ENCODE measurements around the gene SPIRE1. TPM values are rescaled to one million over a fixed set of nuclear protein-coding genes. Genes with fewer than 3 reads are reported as not detected.

SPIRE1 gene
- total and polyA plus RNA-seq, 4 donors: 0.29 to 5.7 (median 3.2) TPM

DNA sequence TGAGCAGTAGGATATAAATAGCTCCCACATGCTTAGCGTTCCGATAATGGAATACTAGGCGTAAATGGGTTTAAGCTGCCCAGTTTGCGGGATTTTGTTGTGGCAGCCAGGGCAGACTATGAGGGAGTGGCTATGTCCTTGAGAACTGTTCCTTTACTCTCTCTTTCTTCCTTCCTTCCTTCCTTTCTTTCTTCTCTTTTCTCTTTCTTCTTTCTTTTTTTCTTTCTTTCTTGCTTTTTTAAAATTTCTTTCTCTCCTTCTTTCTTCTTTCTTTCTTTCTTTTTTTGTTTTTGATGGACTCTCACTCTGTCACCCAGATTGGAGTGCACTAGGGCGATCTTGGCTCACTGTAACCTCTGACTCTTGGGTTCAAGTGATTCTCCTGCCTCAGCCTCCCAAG lies 259.3 kb downstream of the SPIRE1 start:
- DNase-seq (ENCODE audit: low spot score): no peak
- no peaks in the 10 kb centered on the region for H3K9me3 ChIP-seq (ENCODE audit: control insufficient read depth in 4 of 4, low read length in 3 of 4)
- H3K27ac ChIP-seq (ENCODE audit: low read depth in 1 of 2, low read length in 2 of 2): no peak overlapping the region
- TF ChIP-seq, protein P1, sequence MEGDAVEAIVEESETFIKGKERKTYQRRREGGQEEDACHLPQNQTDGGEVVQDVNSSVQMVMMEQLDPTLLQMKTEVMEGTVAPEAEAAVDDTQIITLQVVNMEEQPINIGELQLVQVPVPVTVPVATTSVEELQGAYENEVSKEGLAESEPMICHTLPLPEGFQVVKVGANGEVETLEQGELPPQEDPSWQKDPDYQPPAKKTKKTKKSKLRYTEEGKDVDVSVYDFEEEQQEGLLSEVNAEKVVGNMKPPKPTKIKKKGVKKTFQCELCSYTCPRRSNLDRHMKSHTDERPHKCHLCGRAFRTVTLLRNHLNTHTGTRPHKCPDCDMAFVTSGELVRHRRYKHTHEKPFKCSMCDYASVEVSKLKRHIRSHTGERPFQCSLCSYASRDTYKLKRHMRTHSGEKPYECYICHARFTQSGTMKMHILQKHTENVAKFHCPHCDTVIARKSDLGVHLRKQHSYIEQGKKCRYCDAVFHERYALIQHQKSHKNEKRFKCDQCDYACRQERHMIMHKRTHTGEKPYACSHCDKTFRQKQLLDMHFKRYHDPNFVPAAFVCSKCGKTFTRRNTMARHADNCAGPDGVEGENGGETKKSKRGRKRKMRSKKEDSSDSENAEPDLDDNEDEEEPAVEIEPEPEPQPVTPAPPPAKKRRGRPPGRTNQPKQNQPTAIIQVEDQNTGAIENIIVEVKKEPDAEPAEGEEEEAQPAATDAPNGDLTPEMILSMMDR (IDR thresholded peaks at IDR 0.05; ENCODE audit: low read depth, low read length, missing input control): no peak
- no peak for TF ChIP-seq SP1 (IDR thresholded peaks at IDR 0.05)
- TF ChIP-seq TAF1 (conservative IDR thresholded peaks at IDR 0.05): no peak
- TF ChIP-seq, protein P2, sequence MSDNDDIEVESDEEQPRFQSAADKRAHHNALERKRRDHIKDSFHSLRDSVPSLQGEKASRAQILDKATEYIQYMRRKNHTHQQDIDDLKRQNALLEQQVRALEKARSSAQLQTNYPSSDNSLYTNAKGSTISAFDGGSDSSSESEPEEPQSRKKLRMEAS (IDR thresholded peaks at IDR 0.05): no peak
- no peak for TF ChIP-seq GABPA (IDR thresholded peaks at IDR 0.05 in 1 of 2, conservative IDR thresholded peaks at IDR 0.05 in 1 of 2)
- no peak for TF ChIP-seq FOXA2 (IDR thresholded peaks at IDR 0.05)
- TF ChIP-seq, protein P3, sequence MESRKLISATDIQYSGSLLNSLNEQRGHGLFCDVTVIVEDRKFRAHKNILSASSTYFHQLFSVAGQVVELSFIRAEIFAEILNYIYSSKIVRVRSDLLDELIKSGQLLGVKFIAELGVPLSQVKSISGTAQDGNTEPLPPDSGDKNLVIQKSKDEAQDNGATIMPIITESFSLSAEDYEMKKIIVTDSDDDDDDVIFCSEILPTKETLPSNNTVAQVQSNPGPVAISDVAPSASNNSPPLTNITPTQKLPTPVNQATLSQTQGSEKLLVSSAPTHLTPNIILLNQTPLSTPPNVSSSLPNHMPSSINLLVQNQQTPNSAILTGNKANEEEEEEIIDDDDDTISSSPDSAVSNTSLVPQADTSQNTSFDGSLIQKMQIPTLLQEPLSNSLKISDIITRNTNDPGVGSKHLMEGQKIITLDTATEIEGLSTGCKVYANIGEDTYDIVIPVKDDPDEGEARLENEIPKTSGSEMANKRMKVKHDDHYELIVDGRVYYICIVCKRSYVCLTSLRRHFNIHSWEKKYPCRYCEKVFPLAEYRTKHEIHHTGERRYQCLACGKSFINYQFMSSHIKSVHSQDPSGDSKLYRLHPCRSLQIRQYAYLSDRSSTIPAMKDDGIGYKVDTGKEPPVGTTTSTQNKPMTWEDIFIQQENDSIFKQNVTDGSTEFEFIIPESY (IDR thresholded peaks at IDR 0.05): no peak
- TF ChIP-seq, protein P4, sequence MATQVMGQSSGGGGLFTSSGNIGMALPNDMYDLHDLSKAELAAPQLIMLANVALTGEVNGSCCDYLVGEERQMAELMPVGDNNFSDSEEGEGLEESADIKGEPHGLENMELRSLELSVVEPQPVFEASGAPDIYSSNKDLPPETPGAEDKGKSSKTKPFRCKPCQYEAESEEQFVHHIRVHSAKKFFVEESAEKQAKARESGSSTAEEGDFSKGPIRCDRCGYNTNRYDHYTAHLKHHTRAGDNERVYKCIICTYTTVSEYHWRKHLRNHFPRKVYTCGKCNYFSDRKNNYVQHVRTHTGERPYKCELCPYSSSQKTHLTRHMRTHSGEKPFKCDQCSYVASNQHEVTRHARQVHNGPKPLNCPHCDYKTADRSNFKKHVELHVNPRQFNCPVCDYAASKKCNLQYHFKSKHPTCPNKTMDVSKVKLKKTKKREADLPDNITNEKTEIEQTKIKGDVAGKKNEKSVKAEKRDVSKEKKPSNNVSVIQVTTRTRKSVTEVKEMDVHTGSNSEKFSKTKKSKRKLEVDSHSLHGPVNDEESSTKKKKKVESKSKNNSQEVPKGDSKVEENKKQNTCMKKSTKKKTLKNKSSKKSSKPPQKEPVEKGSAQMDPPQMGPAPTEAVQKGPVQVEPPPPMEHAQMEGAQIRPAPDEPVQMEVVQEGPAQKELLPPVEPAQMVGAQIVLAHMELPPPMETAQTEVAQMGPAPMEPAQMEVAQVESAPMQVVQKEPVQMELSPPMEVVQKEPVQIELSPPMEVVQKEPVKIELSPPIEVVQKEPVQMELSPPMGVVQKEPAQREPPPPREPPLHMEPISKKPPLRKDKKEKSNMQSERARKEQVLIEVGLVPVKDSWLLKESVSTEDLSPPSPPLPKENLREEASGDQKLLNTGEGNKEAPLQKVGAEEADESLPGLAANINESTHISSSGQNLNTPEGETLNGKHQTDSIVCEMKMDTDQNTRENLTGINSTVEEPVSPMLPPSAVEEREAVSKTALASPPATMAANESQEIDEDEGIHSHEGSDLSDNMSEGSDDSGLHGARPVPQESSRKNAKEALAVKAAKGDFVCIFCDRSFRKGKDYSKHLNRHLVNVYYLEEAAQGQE (IDR thresholded peaks at IDR 0.05): no peak
- TF ChIP-seq RXRA (IDR thresholded peaks at IDR 0.05): no peak
- no peak for TF ChIP-seq HNF4G (IDR thresholded peaks at IDR 0.05)
- no peak for TF ChIP-seq YY1 (IDR thresholded peaks at IDR 0.05)
- no peak for TF ChIP-seq HNF4A (conservative IDR thresholded peaks at IDR 0.05)
- TF ChIP-seq RAD21 (IDR thresholded peaks at IDR 0.05): no peak
- no peak for TF ChIP-seq FOXA1 (IDR thresholded peaks at IDR 0.05)
- no peak overlapping the region for H3K9ac ChIP-seq (ENCODE audit: low read depth in 1 of 2, low read length in 2 of 2)
- peaks cover 0 to under 1% (median 0%) of the 10 kb centered on the region in 4 donors for H3K4me1 ChIP-seq (ENCODE audit: control insufficient read depth in 4 of 4, insufficient read depth in 4 of 4, low read length in 3 of 4)
- no peaks in the 10 kb centered on the region for H3K27me3 ChIP-seq (ENCODE audit: control insufficient read depth in 4 of 4, insufficient read depth in 4 of 4, low read length in 3 of 4)
- H3K36me3 ChIP-seq (ENCODE audit: control insufficient read depth in 4 of 4, insufficient read depth in 3 of 4, low read depth in 1 of 4, low read length in 3 of 4): no peaks in the 10 kb centered on the region
- H3K4me3 ChIP-seq (ENCODE audit: low read depth in 1 of 3, low read length in 3 of 3): no peak overlapping the region
- WGBS: 89% methylated on average over 5 of the region's 5 CpGs

DNA sequence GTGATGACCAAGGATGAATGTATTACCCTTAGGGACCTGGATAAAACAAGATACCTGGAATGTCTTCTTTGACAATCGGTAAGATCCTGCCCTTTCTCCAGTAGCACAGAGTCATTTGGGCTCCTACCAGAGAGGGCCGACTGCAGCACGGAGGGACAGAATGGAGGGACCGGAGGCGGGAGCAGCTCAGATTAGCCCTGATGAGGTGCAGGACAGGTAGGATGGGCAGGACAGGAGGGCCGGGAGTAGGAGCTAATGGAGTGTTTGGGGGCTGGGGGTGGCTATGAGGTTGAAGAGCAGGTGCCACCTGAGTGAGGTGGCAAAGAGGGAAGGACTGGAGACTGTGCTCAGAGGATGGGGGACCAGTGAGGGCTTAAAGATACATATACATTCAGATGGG lies 260.1 kb downstream of the SPIRE1 start:
- WGBS: 83% methylated on average over 6 of the region's 6 CpGs
- Histone ChIP-seq H3K36me3 (ENCODE audit: control insufficient read depth in 4 of 4, insufficient read depth in 3 of 4, low read depth in 1 of 4, low read length in 3 of 4) (no peaks in the 10 kb centered on the region), H3K4me1 (ENCODE audit: control insufficient read depth in 4 of 4, insufficient read depth in 4 of 4, low read length in 3 of 4) (peaks cover 0 to 2% (median 0%) of the 10 kb centered on the region in 4 donors), H3K27ac (ENCODE audit: low read depth in 1 of 2, low read length in 2 of 2) (no peak overlapping the region), H3K9ac (ENCODE audit: low read depth in 1 of 2, low read length in 2 of 2) (no peak overlapping the region), H3K4me3 (ENCODE audit: low read depth in 1 of 3, low read length in 3 of 3) (no peak overlapping the region), H3K27me3 (ENCODE audit: control insufficient read depth in 4 of 4, insufficient read depth in 4 of 4, low read length in 3 of 4) (no peaks in the 10 kb centered on the region), H3K9me3 (ENCODE audit: control insufficient read depth in 4 of 4, low read length in 3 of 4) (no peaks in the 10 kb centered on the region)
- TF ChIP-seq, protein P2 (IDR thresholded peaks at IDR 0.05): no peak
- TF ChIP-seq HNF4G (IDR thresholded peaks at IDR 0.05) (no peak), NR2F2 (IDR thresholded peaks at IDR 0.05) (no peak)
- DNase-seq (ENCODE audit: low spot score): no peak
